Measurements from ENCODE around the gene KCNC1.

The KCNC1 gene

DNA sequence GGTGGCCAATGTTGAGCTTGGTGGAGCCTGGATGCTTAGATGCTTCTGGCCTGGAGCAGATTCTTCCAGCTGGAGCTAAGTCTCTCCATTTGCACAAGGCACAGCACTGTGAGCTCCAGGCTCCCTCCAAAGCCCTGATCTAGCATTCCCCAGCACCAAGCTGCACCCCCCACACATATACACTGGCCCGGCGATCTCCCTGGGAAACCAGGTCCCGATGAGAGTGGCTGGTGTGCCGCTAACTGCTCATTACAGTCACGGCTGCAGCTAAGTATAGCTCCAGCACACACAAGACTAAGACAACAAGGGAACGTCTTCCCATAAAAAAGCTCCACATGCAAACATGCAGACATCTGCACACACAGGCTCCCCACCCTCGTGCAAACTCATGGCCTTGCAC lies 17.6 kb downstream of the KCNC1 start:
- TF ChIP-seq TAF1 (IDR thresholded peaks at IDR 0.05; ENCODE audit: borderline replicate concordance, insufficient read depth, low read length), result no peak

DNA sequence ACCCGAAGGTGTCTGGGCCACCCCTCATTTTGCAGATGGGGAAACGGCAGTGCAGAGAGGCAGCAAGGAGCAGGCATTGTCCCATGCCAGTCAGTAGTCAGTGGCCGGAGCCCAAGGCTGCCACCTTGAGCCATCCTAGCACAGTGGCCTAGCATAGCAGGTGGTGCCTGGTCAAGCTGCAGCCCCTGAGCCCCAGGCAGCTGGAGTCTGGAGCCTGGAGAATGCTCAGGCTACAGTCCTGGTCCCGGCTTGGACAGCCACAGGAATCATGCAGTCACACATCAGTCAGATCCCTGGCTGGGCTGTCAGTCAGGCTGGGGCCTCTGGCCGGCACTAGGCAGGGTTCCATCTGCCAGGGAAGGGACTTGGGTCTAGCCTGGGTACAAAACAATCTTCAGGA lies 18.6 kb downstream of the KCNC1 start:
- TF ChIP-seq POLR2AphosphoS5 (IDR thresholded peaks at IDR 0.05; ENCODE audit: low read depth, low read length) (no peak), TAF1 (IDR thresholded peaks at IDR 0.05; ENCODE audit: borderline replicate concordance, insufficient read depth, low read length) (no peak), FOXP2 (optimal IDR thresholded peaks at IDR 0.05; ENCODE audit: borderline replicate concordance, extremely low read depth, extremely low read length, insufficient read depth) (no peak), SIN3A (IDR thresholded peaks at IDR 0.05; ENCODE audit: borderline replicate concordance, insufficient read depth, low read length) (no peak)
- TF ChIP-seq, protein P1, sequence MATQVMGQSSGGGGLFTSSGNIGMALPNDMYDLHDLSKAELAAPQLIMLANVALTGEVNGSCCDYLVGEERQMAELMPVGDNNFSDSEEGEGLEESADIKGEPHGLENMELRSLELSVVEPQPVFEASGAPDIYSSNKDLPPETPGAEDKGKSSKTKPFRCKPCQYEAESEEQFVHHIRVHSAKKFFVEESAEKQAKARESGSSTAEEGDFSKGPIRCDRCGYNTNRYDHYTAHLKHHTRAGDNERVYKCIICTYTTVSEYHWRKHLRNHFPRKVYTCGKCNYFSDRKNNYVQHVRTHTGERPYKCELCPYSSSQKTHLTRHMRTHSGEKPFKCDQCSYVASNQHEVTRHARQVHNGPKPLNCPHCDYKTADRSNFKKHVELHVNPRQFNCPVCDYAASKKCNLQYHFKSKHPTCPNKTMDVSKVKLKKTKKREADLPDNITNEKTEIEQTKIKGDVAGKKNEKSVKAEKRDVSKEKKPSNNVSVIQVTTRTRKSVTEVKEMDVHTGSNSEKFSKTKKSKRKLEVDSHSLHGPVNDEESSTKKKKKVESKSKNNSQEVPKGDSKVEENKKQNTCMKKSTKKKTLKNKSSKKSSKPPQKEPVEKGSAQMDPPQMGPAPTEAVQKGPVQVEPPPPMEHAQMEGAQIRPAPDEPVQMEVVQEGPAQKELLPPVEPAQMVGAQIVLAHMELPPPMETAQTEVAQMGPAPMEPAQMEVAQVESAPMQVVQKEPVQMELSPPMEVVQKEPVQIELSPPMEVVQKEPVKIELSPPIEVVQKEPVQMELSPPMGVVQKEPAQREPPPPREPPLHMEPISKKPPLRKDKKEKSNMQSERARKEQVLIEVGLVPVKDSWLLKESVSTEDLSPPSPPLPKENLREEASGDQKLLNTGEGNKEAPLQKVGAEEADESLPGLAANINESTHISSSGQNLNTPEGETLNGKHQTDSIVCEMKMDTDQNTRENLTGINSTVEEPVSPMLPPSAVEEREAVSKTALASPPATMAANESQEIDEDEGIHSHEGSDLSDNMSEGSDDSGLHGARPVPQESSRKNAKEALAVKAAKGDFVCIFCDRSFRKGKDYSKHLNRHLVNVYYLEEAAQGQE (IDR thresholded peaks at IDR 0.05; ENCODE audit: insufficient read depth in 1 of 2, low read depth in 2 of 2, low read length in 2 of 2), result no peak

DNA sequence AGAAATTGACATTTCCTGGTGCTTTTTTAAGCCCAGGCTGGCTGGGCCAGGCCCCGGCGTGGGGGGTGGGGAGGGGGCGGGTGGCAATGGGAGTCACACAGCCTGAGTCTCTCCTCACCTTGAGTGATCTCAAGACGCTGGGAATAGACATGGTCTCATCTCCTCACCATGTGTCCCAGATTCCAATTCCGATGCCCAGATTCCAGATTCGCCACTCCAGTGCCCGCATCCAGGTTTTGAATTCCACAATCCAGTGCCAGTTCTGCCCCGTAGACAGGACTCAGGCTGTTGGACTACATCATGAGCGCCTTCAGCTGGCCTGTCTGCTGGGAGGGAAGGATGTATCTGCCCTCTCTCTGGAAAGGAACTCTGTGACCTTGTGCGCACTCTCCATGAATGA lies 19.1 kb downstream of the KCNC1 start:
- TF ChIP-seq FOXP2 (optimal IDR thresholded peaks at IDR 0.05; ENCODE audit: borderline replicate concordance, extremely low read depth, extremely low read length, insufficient read depth) (no peak), POLR2AphosphoS5 (IDR thresholded peaks at IDR 0.05; ENCODE audit: low read depth, low read length) (no peak), TAF1 (IDR thresholded peaks at IDR 0.05; ENCODE audit: borderline replicate concordance, insufficient read depth, low read length) (no peak), SIN3A (IDR thresholded peaks at IDR 0.05; ENCODE audit: borderline replicate concordance, insufficient read depth, low read length) (no peak)
- TF ChIP-seq, protein P1 (IDR thresholded peaks at IDR 0.05; ENCODE audit: insufficient read depth in 1 of 2, low read depth in 2 of 2, low read length in 2 of 2), result no peak

DNA sequence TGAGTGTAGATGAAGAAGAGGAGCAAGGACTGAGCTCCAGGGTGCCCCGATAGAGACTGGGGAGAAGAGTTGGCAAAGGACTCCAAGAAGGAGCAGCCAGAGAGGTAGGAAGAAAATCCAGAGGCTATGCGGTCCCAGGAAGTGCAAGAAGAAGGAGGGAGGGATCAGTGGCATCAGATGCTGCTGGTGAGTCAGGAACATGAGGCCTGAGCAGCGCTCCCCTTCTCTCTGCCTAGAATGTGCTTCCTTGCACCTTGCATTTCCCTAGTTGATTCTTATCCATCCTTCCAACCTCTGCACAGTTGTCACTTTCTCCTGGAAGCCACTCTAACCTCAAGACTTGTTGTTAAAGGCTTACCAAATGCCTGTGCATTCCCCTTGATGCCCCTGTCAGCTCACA lies 21.3 kb downstream of the KCNC1 start:
- TF ChIP-seq SIN3A (IDR thresholded peaks at IDR 0.05; ENCODE audit: borderline replicate concordance, insufficient read depth, low read length) (no peak), TAF1 (IDR thresholded peaks at IDR 0.05; ENCODE audit: borderline replicate concordance, insufficient read depth, low read length) (no peak), FOXP2 (optimal IDR thresholded peaks at IDR 0.05; ENCODE audit: borderline replicate concordance, extremely low read depth, extremely low read length, insufficient read depth) (no peak), POLR2AphosphoS5 (IDR thresholded peaks at IDR 0.05; ENCODE audit: low read depth, low read length) (no peak)
- TF ChIP-seq, protein P1 (IDR thresholded peaks at IDR 0.05; ENCODE audit: insufficient read depth in 1 of 2, low read depth in 2 of 2, low read length in 2 of 2), result no peak

- no peak for TF ChIP-seq TAF1 (IDR thresholded peaks at IDR 0.05; ENCODE audit: borderline replicate concordance, insufficient read depth, low read length)
- TF ChIP-seq, protein P1 (IDR thresholded peaks at IDR 0.05; ENCODE audit: insufficient read depth in 1 of 2, low read depth in 2 of 2, low read length in 2 of 2), result no peak
- no peak for TF ChIP-seq SIN3A (IDR thresholded peaks at IDR 0.05; ENCODE audit: borderline replicate concordance, insufficient read depth, low read length)
- TF ChIP-seq FOXP2 (optimal IDR thresholded peaks at IDR 0.05; ENCODE audit: borderline replicate concordance, extremely low read depth, extremely low read length, insufficient read depth), result no peak
- no peak for TF ChIP-seq POLR2AphosphoS5 (IDR thresholded peaks at IDR 0.05; ENCODE audit: low read depth, low read length)
Measured at GRCh38 chr11:17760102-17761029, 25.8 kb downstream of the KCNC1 start.
